Thyroid gland (tissue), 4 donors: Measurements from ENCODE around the gene NOCT. TPM values are rescaled to one million over a fixed set of nuclear protein-coding genes. Genes with fewer than 3 reads are reported as not detected.

ENCODE experiments used
- DNase-seq, 2 donors: peaks; one replicate each; pipeline ENCODE4 v3.0.0-alpha.2; 2019
- H3K27ac ChIP-seq, 3 donors: fragments of 200-600 bp; sonication (generic); 1 replicate in 2 of 3; 2 replicates in 1 of 3; pipeline ENCODE4 v1.5.1; 2016 to 2019; ENCODE audit warnings: mild to moderate bottlenecking in 1 of 3, moderate library complexity in 1 of 3
- H3K27me3 ChIP-seq: fragments of 200-600 bp; sonication (generic); one replicate; pipeline ENCODE4 v1.5.1; 2019
- H3K36me3 ChIP-seq, 2 donors: fragments of 200-600 bp; sonication (generic); one replicate each; pipeline ENCODE4 v1.5.1; 2016 to 2019
- H3K4me1 ChIP-seq, 2 donors: fragments of 200-600 bp; sonication (generic); one replicate each; pipeline ENCODE4 v1.5.1; 2017 to 2019
- H3K4me3 ChIP-seq, 3 donors: fragments of 200-600 bp; sonication (generic); replicated peaks in 1 of 3; 1 replicate in 2 of 3; 2 replicates in 1 of 3; pipeline ENCODE4 v1.5.1; 2016; ENCODE audit warnings: mild to moderate bottlenecking in 1 of 3
- H3K9me3 ChIP-seq: fragments of 200-600 bp; sonication (generic); one replicate; pipeline ENCODE4 v1.5.1; 2017
- CTCF ChIP-seq, 6 experiments: fragments of 200-600 bp in 3 of 6; fragments of 450-650 bp in 3 of 6; sonication (generic) in 3 of 6; IDR thresholded peaks; one replicate each; pipeline ENCODE4 v1.5.1; 2016 to 2019; ENCODE audit warnings: antibody characterized with exemption in 6 of 6, mild to moderate bottlenecking in 2 of 6, inconsistent platforms in 1 of 6, moderate library complexity in 1 of 6
- POLR2A ChIP-seq, 2 donors: fragments of 450-650 bp; IDR thresholded peaks; one replicate each; pipeline ENCODE4 v1.6.1; 2017; ENCODE audit warnings: antibody characterized with exemption in 2 of 2, mild to moderate bottlenecking in 2 of 2, moderate library complexity in 1 of 2
- WGBS, 2 donors: methylation state at CpG; one replicate each; pipeline ENCODE4 v1.1.5; 2017; 5-methylcytosine and 5-hydroxymethylcytosine counted together
- intact Hi-C: fragments of 100-400 bp; cut with DNase I; formaldehyde crosslinking; loops from one replicate; pipeline ENCODE4 v1.15.1; 2023
- total RNA-seq, 4 donors: library from RNA; depleted of rRNA; stranded (reverse); fragments of >200 nt; gene quantifications; one replicate each; pipeline ENCODE4 v1.2.3, GENCODE V29; 2016

The NOCT gene
- total RNA-seq, 4 donors from 2014 or later = 4.0 to 11.5 (median 6.6) TPM

- Histone ChIP-seq H3K4me1 (peaks cover 7 to 11% of the 10 kb centered on the region in 2 donors), H3K36me3 (no peaks in the 10 kb centered on the region), H3K9me3 (no peaks in the 10 kb centered on the region), H3K27ac (peak overlapping the region in 2 of 3 donors; percentile 1 to 32), H3K4me3 (no peak overlapping the region), H3K27me3 (no peaks in the 10 kb centered on the region)
- DNase-seq = no peak
- intact Hi-C loops = no loop called here
- WGBS, 2 donors = 20% methylated on average over 1 of the region's 1 CpG
- TF ChIP-seq POLR2A (IDR thresholded peaks at IDR 0.05) (no peak), CTCF (IDR thresholded peaks at IDR 0.05) (no peak)
Observed at GRCh38 chr4:139009702-139010101, 5.9 kb upstream of the NOCT start.

DNA sequence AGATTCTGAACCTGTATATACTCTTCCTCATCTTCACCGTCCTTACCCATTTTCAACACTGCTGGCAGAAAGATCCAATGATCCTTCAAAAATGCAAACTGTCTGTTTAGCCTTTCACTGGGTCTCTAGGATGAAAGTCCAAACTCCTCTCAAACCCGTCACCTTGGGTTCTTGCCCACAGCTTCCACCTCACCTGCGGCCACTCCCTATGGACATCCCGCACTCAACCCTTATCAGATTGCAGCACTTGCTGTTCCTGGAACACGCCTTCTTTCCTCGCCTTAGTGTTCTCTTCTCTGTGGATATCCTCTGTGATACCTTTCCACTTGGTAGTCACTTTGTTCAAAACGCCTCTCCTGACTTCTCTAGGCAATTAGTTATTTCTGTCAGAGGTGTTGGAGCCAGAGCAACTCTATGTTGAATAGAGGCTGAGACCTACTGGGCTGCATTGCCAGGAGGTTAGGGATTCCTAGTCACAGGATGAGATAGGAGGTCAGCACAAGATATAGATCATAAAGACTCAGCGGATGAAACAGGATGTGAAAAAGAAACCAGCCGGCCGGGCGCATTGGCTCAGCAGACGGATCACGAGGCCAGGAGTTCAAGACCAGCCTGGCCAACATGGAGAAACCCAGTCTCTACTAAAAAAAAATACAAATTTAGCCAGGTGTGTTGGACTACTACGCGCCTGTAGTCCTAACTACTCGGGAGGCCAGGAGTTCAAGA, 4.2 kb upstream of the NOCT start:
- intact Hi-C loops = no loop called here
- H3K27ac ChIP-seq = no peak overlapping the region
- TF ChIP-seq CTCF (IDR thresholded peaks at IDR 0.05) (no peak), POLR2A (IDR thresholded peaks at IDR 0.05) (no peak)
- H3K9me3 ChIP-seq = no peaks in the 10 kb centered on the region
- no peaks in the 10 kb centered on the region for H3K36me3 ChIP-seq
- no peaks in the 10 kb centered on the region for H3K27me3 ChIP-seq
- 87 to 88% methylated on average over 16 of the region's 16 CpGs for WGBS, 2 donors
- H3K4me3 ChIP-seq = no peak overlapping the region
- DNase-seq = no peak
- H3K4me1 ChIP-seq = peaks cover 7 to 16% of the 10 kb centered on the region in 2 donors

GRCh38 chr4:139014371-139015268, 961 bp upstream of the NOCT start:
- DNase-seq = no peak
- Histone ChIP-seq H3K4me3 (peak overlapping the region in 2 of 3 donors; percentile 19 to 62), H3K36me3 (no peaks in the 10 kb centered on the region), H3K4me1 (peaks cover 7 to 22% of the 10 kb centered on the region in 2 donors), H3K27me3 (no peaks in the 10 kb centered on the region), H3K9me3 (no peaks in the 10 kb centered on the region), H3K27ac (peak overlapping the region; percentile 88 to 97 (median 94))
- intact Hi-C loops = loop anchor here (5.0 kb wide), 1 partner anchor 163 kb away; the partner anchor contains the start of gene ELF2
- 49 to 52% methylated on average over 9 of the region's 9 CpGs for WGBS, 2 donors
- TF ChIP-seq CTCF (IDR thresholded peaks at IDR 0.05) (no peak), POLR2A (IDR thresholded peaks at IDR 0.05) (no peak)

DNA sequence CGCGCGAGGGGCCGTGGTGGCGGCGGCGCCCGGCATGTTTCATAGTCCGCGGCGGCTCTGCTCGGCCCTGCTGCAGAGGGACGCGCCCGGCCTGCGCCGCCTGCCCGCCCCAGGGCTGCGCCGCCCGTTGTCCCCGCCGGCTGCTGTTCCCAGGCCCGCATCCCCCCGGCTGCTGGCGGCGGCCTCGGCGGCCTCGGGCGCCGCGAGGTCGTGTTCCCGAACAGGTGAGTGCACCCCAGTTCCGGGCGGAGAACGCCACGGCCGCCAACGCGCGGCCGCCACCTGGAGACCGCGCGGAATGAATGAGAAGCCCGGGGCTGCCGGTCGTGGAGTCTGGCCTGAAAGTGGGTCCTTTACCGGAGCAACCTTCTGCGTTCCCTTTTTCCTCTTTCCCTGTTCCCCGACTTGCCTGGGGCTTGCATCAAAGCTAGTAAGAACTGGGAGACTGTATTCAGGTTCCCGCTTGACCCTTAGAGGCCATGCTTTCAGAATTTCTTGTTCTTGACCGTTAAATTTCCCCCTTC, 429 bp downstream of the NOCT start:
- H3K9me3 ChIP-seq = no peaks in the 10 kb centered on the region
- peak; percentile 61 to 63 for DNase-seq
- WGBS, 2 donors = 0 to 1% methylated on average over 14 to 20 of the region's 55 CpGs
- peaks cover 3 to 18% of the 10 kb centered on the region in 2 donors for H3K4me1 ChIP-seq
- peak overlapping the region; percentile 14 to 75 (median 62) for H3K4me3 ChIP-seq
- no peak for TF ChIP-seq CTCF (IDR thresholded peaks at IDR 0.05)
- TF ChIP-seq POLR2A (IDR thresholded peaks at IDR 0.05) = no peak
- no peaks in the 10 kb centered on the region for H3K36me3 ChIP-seq
- intact Hi-C loops = loop anchor here (5.0 kb wide), 1 partner anchor 161 kb away; the partner anchor contains the start of gene ELF2
- no peaks in the 10 kb centered on the region for H3K27me3 ChIP-seq
- H3K27ac ChIP-seq = peak overlapping the region; percentile 88 to 97 (median 94)
